H1 (cell line): ENCODE measurements around the gene ARID5A. TPM values are rescaled to one million over a fixed set of nuclear protein-coding genes. Genes with fewer than 3 reads are reported as not detected.

Experiments
- CTCF ChIA-PET: fragments of 300-600 bp; sonication (Branson Sonifier 250); formaldehyde crosslinking; loops from one replicate; lab custom pipeline; 2021; ENCODE audit not compliant: partially characterized antibody; lab: Charles Lee
- POLR2A ChIA-PET: fragments of 300-600 bp; sonication (Branson Sonifier 250); formaldehyde crosslinking; loops from one replicate; lab custom pipeline; 2021; ENCODE audit warnings: inconsistent platforms; ENCODE audit not compliant: partially characterized antibody; lab: Charles Lee
- DNase-seq, 2 experiments: peaks; one replicate each; pipeline versions ENCODE4 v3.0.0 to v3.0.0-alpha.2; 2010 to 2022; ENCODE audit warnings: low spot score in 2 of 2, low read depth in 1 of 2, mixed read lengths in 1 of 2
- FAIRE-seq: peaks from 2 replicates; lab custom pipeline; 2011; peaks lifted over from hg19 to GRCh38; lab: Jason Lieb, UNC
- H2AFZ ChIP-seq: 2 replicates; pipeline ENCODE4 v1.8.1; 2012; ENCODE audit warnings: low read length, inconsistent platforms
- H2AK5ac ChIP-seq: 2 replicates; pipeline ENCODE4 v1.6.1; 2013; ENCODE audit warnings: low read depth, low read length
- H2BK120ac ChIP-seq: replicated peaks from 2 replicates; pipeline ENCODE3; 2013; ENCODE audit warnings: low read depth, low read length, inconsistent platforms
- H2BK12ac ChIP-seq: 2 replicates; pipeline ENCODE4 v1.6.1; 2013; ENCODE audit warnings: low read depth, low read length
- H2BK15ac ChIP-seq: 2 replicates; pipeline ENCODE4 v1.6.1; 2013; ENCODE audit warnings: low read length
- H2BK20ac ChIP-seq: 2 replicates; pipeline ENCODE4 v1.6.1; 2013; ENCODE audit warnings: low read length
- H2BK5ac ChIP-seq: 2 replicates; pipeline ENCODE4 v1.6.1; 2013; ENCODE audit warnings: low read depth, low read length
- H3K14ac ChIP-seq: 2 replicates; pipeline ENCODE4 v1.6.1; 2013; ENCODE audit warnings: inconsistent platforms; ENCODE audit not compliant: insufficient read length
- H3K18ac ChIP-seq: 2 replicates; pipeline ENCODE4 v1.6.1; 2013; ENCODE audit warnings: low read length; ENCODE audit errors: extremely low read depth
- H3K23ac ChIP-seq: 2 replicates; pipeline ENCODE4 v1.6.1; 2013; ENCODE audit warnings: inconsistent platforms; ENCODE audit not compliant: insufficient read length
- H3K23me2 ChIP-seq: 2 replicates; pipeline ENCODE4 v1.6.1; 2013; ENCODE audit warnings: low read depth, low read length
- H3K27ac ChIP-seq: 2 replicates; pipeline ENCODE4 v1.6.1; 2011; ENCODE audit warnings: low read depth, low read length, inconsistent platforms
- H3K27me3 ChIP-seq, 4 experiments: replicated peaks in 1 of 4; 1 replicate in 1 of 4; 2 replicates in 3 of 4; pipeline versions ENCODE4 v1.6.1 to v1.8.1; 2011 to 2013; ENCODE audit warnings: low read length in 3 of 4, mild to moderate bottlenecking in 3 of 4, inconsistent platforms in 2 of 4, mixed read lengths in 2 of 4, moderate library complexity in 1 of 4; ENCODE audit not compliant: control insufficient read depth in 3 of 4, insufficient read depth in 3 of 4; ENCODE audit errors: extremely low read depth in 1 of 4
- H3K36me3 ChIP-seq, 4 experiments: 2 replicates each; pipeline versions ENCODE4 v1.6.1 to v1.8.1; 2011 to 2013; ENCODE audit warnings: mild to moderate bottlenecking in 4 of 4, low read length in 3 of 4, moderate library complexity in 2 of 4, control low read depth in 1 of 4, inconsistent platforms in 1 of 4; ENCODE audit not compliant: insufficient read depth in 4 of 4, control insufficient read depth in 2 of 4
- H3K4ac ChIP-seq: replicated peaks from 2 replicates; pipeline ENCODE3; 2013; ENCODE audit warnings: low read length, low read depth, mixed read lengths, inconsistent platforms; ENCODE audit not compliant: insufficient read length
- H3K4me1 ChIP-seq, 4 experiments: replicated peaks in 1 of 4; 1 replicate in 1 of 4; 2 replicates in 3 of 4; pipeline versions ENCODE4 v1.6.1 to v1.8.1; 2011 to 2013; ENCODE audit warnings: low read length in 3 of 4, inconsistent platforms in 2 of 4, mixed read lengths in 1 of 4; ENCODE audit not compliant: insufficient read depth in 4 of 4, control insufficient read depth in 3 of 4
- H3K4me2 ChIP-seq, 2 experiments: 2 replicates each; pipeline versions ENCODE4 v1.6.1 to v1.8.1; 2011 to 2013; ENCODE audit warnings: low read depth in 2 of 2, low read length in 2 of 2, control low read depth in 1 of 2, inconsistent platforms in 1 of 2, mild to moderate bottlenecking in 1 of 2; ENCODE audit not compliant: insufficient read depth in 1 of 2
- H3K4me3 ChIP-seq, 4 experiments: fragments of 200-600, 300-600 bp in 1 of 4; sonication (generic), shearing (Covaris generic), sonication (Bioruptor Twin) in 1 of 4; 2 replicates each; pipeline versions ENCODE4 v1.5.1 to v1.8.1; 2011 to 2016; ENCODE audit warnings: low read length in 4 of 4, low read depth in 3 of 4, control low read depth in 2 of 4, inconsistent platforms in 2 of 4, mild to moderate bottlenecking in 2 of 4, mixed read lengths in 1 of 4, moderate library complexity in 1 of 4; ENCODE audit not compliant: insufficient read depth in 2 of 4; ENCODE audit errors: extremely low read depth in 1 of 4
- H3K56ac ChIP-seq: replicated peaks from 2 replicates; pipeline ENCODE3; 2013; ENCODE audit warnings: low read depth, mild to moderate bottlenecking, mixed read lengths, low read length, inconsistent platforms; ENCODE audit not compliant: insufficient read length
- H3K79me1 ChIP-seq: 2 replicates; pipeline ENCODE4 v1.6.1; 2013; ENCODE audit warnings: low read depth, low read length, control low read depth
- H3K79me2 ChIP-seq, 2 experiments: 2 replicates each; pipeline versions ENCODE4 v1.6.1 to v1.8.1; 2012 to 2013; ENCODE audit warnings: low read length in 2 of 2, mild to moderate bottlenecking in 2 of 2, inconsistent platforms in 1 of 2; ENCODE audit not compliant: insufficient read depth in 2 of 2, control insufficient read depth in 1 of 2
- H3K9ac ChIP-seq, 4 experiments: replicated peaks in 1 of 4; 1 replicate in 1 of 4; 2 replicates in 3 of 4; pipeline versions ENCODE4 v1.6.1 to v1.8.1; 2011 to 2013; ENCODE audit warnings: low read depth in 3 of 4, low read length in 3 of 4, control low read depth in 2 of 4, mild to moderate bottlenecking in 2 of 4, moderate library complexity in 2 of 4, inconsistent platforms in 1 of 4; ENCODE audit errors: extremely low read depth in 1 of 4
- H3K9me3 ChIP-seq, 2 experiments: 2 replicates each; pipeline versions ENCODE4 v1.6.1 to v1.8.1; 2012 to 2013; ENCODE audit warnings: mild to moderate bottlenecking in 2 of 2, moderate library complexity in 2 of 2, control low read depth in 1 of 2, inconsistent platforms in 1 of 2, low read depth in 1 of 2, low read length in 1 of 2, mixed read lengths in 1 of 2; ENCODE audit not compliant: insufficient read depth in 2 of 2
- H4K20me1 ChIP-seq, 2 experiments: replicated peaks in 1 of 2; 2 replicates each; pipeline versions ENCODE3 to v1.8.1; 2011 to 2013; ENCODE audit warnings: inconsistent platforms in 2 of 2, low read length in 2 of 2, mild to moderate bottlenecking in 1 of 2; ENCODE audit not compliant: insufficient read depth in 2 of 2, control insufficient read depth in 1 of 2
- H4K5ac ChIP-seq: 2 replicates; pipeline ENCODE4 v1.6.1; 2013; ENCODE audit warnings: low read length, low read depth, mixed read lengths, inconsistent platforms; ENCODE audit not compliant: insufficient read length
- H4K8ac ChIP-seq: 2 replicates; pipeline ENCODE4 v1.8.0; 2013; ENCODE audit warnings: mild to moderate bottlenecking, moderate library complexity, low read length, inconsistent platforms; ENCODE audit not compliant: insufficient read depth; ENCODE audit errors: extremely low read depth
- H4K91ac ChIP-seq: replicated peaks from 2 replicates; pipeline ENCODE3; 2013; ENCODE audit warnings: low read length, mixed read lengths, inconsistent platforms; ENCODE audit not compliant: insufficient read length
- CBX8 ChIP-seq: fragments of 300-800, 300-1000 bp; sonication (generic); IDR thresholded peaks from 2 replicates; pipeline ENCODE4 v1.7.1; 2016; ENCODE audit warnings: low read depth, low read length, borderline replicate concordance
- NANOG ChIP-seq: IDR thresholded peaks from 2 replicates; pipeline ENCODE4 v1.6.1; 2011; ENCODE audit warnings: low read length, low read depth, mild to moderate bottlenecking, inconsistent platforms; ENCODE audit not compliant: insufficient read depth, poor library complexity, severe bottlenecking
- RAD21 ChIP-seq, 2 experiments: IDR thresholded peaks in 1 of 2; conservative IDR thresholded peaks in 1 of 2; 2 replicates each; pipeline ENCODE4 v1.6.1; 2011; ENCODE audit warnings: low read depth in 2 of 2, low read length in 2 of 2, improper control_type of control experiment in 1 of 2, inconsistent platforms in 1 of 2, mild to moderate bottlenecking in 1 of 2, moderate library complexity in 1 of 2
- TCF12 ChIP-seq: IDR thresholded peaks from 2 replicates; pipeline ENCODE4 v1.6.1; 2011; ENCODE audit warnings: low read depth, mild to moderate bottlenecking, low read length
- ZNF274 ChIP-seq: IDR thresholded peaks from 2 replicates; pipeline ENCODE4 v1.7.0; 2012; ENCODE audit warnings: low read length, borderline replicate concordance; ENCODE audit errors: extremely low read depth
- WGBS, 2 experiments: shearing (Covaris generic) in 1 of 2; methylation state at CpG; one replicate each; pipeline versions ENCODE4 v1.1.6 to v1.1.7; 2013 to 2015; ENCODE audit warnings: low lambda C conversion rate in 2 of 2, mixed read lengths in 2 of 2, inconsistent platforms in 1 of 2, low coverage in 1 of 2, missing lambda C conversion rate in 1 of 2; ENCODE audit not compliant: insufficient replicate concordance in 2 of 2, insufficient coverage in 1 of 2, insufficient read length in 1 of 2; ENCODE audit errors: extremely low coverage in 1 of 2, missing lambda C conversion rate in 1 of 2; 5-methylcytosine and 5-hydroxymethylcytosine counted together
- polyA plus RNA-seq, 7 experiments: library from polyadenylated mRNA; depleted of rRNA in 3 of 7; stranded (reverse) in 5 of 7; unstranded in 2 of 7; fragments of >200 nt in 5 of 7; fragments of 200-250 nt in 2 of 7; gene quantifications; 1 replicate in 5 of 7; 2 replicates in 1 of 7; 4 replicates in 1 of 7; pipeline versions ENCODE4 v1.2.1 to v1.2.3, GENCODE V29; 2011 to 2013; ENCODE audit warnings: missing spikeins in 2 of 7, mixed read lengths in 2 of 7
- total RNA-seq: library from RNA; stranded (reverse); fragmentation: NEBNext Ultra II Directional; extraction: Animal tissue kit (Norgen Biotek cat#: 25700); gene quantifications from 2 replicates; pipeline ENCODE4 v1.2.1, GENCODE V29; 2021
- TF ChIP-seq, protein P1 (sequence below): IDR thresholded peaks from 2 replicates; pipeline ENCODE4 v1.6.1; 2011; ENCODE audit warnings: low read depth, mild to moderate bottlenecking, low read length; ENCODE audit not compliant: insufficient read depth
- TF ChIP-seq, protein P2 (sequence below): IDR thresholded peaks from 2 replicates; pipeline ENCODE4 v1.6.1; 2012; ENCODE audit warnings: low read length, inconsistent platforms
- TF ChIP-seq, protein P3 (sequence below), 3 experiments: IDR thresholded peaks; 1 replicate in 2 of 3; 2 replicates in 1 of 3; pipeline versions ENCODE4 v1.5.1 to v1.6.1; 2011; ENCODE audit warnings: low read length in 3 of 3, mild to moderate bottlenecking in 3 of 3, inconsistent platforms in 2 of 3, low read depth in 1 of 3, moderate library complexity in 1 of 3; ENCODE audit not compliant: insufficient read depth in 1 of 3; ENCODE audit errors: control extremely low read depth in 1 of 3

ARID5A gene
- total and polyA plus RNA-seq, 2 of the 8 experiments (the other 6 are each of a cell fraction or from before 2014, with no cell fraction given) = 3.3 to 5.3 TPM

DNA sequence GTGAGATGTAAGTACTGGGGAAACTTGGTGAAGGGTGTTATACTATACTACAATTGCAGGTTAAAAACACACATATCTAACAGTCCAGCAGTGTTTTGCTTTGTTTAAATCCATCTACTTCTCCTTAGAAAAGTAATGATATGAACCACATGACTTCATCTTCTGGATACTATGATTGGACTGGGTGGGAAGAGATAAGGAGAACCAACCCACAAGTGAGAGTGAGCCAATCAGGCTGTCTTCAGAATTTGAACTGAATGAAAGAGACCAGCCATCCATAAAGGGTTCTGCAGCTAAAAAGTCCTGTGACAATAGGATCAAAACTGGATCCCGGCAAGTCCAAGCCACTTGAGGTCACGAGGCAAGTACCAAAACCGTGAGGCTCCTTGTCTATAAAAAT, 54.9 kb downstream of the ARID5A start:
- Histone ChIP-seq H3K23me2 (no peaks in the 10 kb centered on the region), H4K5ac (no peak overlapping the region), H3K14ac (no peak overlapping the region), H4K20me1 (no peaks in the 10 kb centered on the region), H3K79me2 (no peaks in the 10 kb centered on the region), H3K23ac (no peak overlapping the region), H2AFZ (no peak overlapping the region), H3K18ac (no peak overlapping the region), H2BK20ac (no peak overlapping the region), H3K27ac (no peak overlapping the region), H3K4me3 (no peak overlapping the region), H3K4ac (no peak overlapping the region), H3K56ac (no peak overlapping the region), H3K4me2 (no peak overlapping the region), H3K36me3 (peaks cover 5 to 30% (median 24%) of the 10 kb centered on the region in 4 experiments), H2AK5ac (no peak overlapping the region), H3K9ac (no peak overlapping the region), H2BK5ac (no peak overlapping the region), H3K4me1 (no peaks in the 10 kb centered on the region), H3K27me3 (no peaks in the 10 kb centered on the region), H4K91ac (no peak overlapping the region), H4K8ac (no peak overlapping the region), H2BK15ac (no peak overlapping the region), H2BK120ac (no peak overlapping the region), H3K9me3 (no peaks in the 10 kb centered on the region), H2BK12ac (no peak overlapping the region), H3K79me1 (no peaks in the 10 kb centered on the region)
- POLR2A ChIA-PET = interaction anchor here (0.6 kb wide), 1 partner anchor 208 kb away, joined by 3 read pairs; no protein-coding TSS in a partner anchor
- DNase-seq (no peak), FAIRE-seq (no peak)
- WGBS, 2 experiments = 87% methylated on average over 3 of the region's 3 CpGs; no CpG with 5 or more reads in 1 of the 2 experiments
- CTCF ChIA-PET = interaction anchor here (0.8 kb wide), 1 partner anchor 10 kb away, joined by 3 read pairs; no protein-coding TSS in a partner anchor
- no peak for TF ChIP-seq CBX8
- TF ChIP-seq, protein P1, sequence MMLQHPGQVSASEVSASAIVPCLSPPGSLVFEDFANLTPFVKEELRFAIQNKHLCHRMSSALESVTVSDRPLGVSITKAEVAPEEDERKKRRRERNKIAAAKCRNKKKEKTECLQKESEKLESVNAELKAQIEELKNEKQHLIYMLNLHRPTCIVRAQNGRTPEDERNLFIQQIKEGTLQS = no peak
- no peak for TF ChIP-seq NANOG
- no peak for TF ChIP-seq ZNF274
- TF ChIP-seq, protein P2, sequence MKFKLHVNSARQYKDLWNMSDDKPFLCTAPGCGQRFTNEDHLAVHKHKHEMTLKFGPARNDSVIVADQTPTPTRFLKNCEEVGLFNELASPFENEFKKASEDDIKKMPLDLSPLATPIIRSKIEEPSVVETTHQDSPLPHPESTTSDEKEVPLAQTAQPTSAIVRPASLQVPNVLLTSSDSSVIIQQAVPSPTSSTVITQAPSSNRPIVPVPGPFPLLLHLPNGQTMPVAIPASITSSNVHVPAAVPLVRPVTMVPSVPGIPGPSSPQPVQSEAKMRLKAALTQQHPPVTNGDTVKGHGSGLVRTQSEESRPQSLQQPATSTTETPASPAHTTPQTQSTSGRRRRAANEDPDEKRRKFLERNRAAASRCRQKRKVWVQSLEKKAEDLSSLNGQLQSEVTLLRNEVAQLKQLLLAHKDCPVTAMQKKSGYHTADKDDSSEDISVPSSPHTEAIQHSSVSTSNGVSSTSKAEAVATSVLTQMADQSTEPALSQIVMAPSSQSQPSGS = no peak
- no peak for TF ChIP-seq TCF12
- TF ChIP-seq, protein P3, sequence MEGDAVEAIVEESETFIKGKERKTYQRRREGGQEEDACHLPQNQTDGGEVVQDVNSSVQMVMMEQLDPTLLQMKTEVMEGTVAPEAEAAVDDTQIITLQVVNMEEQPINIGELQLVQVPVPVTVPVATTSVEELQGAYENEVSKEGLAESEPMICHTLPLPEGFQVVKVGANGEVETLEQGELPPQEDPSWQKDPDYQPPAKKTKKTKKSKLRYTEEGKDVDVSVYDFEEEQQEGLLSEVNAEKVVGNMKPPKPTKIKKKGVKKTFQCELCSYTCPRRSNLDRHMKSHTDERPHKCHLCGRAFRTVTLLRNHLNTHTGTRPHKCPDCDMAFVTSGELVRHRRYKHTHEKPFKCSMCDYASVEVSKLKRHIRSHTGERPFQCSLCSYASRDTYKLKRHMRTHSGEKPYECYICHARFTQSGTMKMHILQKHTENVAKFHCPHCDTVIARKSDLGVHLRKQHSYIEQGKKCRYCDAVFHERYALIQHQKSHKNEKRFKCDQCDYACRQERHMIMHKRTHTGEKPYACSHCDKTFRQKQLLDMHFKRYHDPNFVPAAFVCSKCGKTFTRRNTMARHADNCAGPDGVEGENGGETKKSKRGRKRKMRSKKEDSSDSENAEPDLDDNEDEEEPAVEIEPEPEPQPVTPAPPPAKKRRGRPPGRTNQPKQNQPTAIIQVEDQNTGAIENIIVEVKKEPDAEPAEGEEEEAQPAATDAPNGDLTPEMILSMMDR (IDR thresholded peaks at IDR 0.05; ENCODE audit: control extremely low read depth in 1 of 3, insufficient read depth in 1 of 3, low read depth in 1 of 3, low read length in 3 of 3) = no peak
- no peak for TF ChIP-seq RAD21 (IDR thresholded peaks at IDR 0.05 in 1 of 2, conservative IDR thresholded peaks at IDR 0.05 in 1 of 2; ENCODE audit: low read depth in 2 of 2, low read length in 2 of 2)
